ENCODE measurements around the gene AVP.

AVP gene

GRCh38 chr20:3045042-3045815 lies 39.3 kb downstream of the AVP start:
- peak; percentile 95 for DNase-seq (ENCODE audit: low read depth)
- H3K4me3 ChIP-seq (ENCODE audit: low read depth, low read length), result peak overlapping the region; percentile 85
- TF ChIP-seq CTCF (conservative IDR thresholded peaks at IDR 0.05; ENCODE audit: low read depth, low read length), result no peak

GRCh38 chr20:3044336-3044965 lies 40.1 kb downstream of the AVP start:
- no peak overlapping the region for H3K4me3 ChIP-seq (ENCODE audit: low read depth, low read length)
- DNase-seq (ENCODE audit: low read depth), result no peak
- TF ChIP-seq CTCF (conservative IDR thresholded peaks at IDR 0.05; ENCODE audit: low read depth, low read length), result no peak

GRCh38 chr20:3043322-3043721 lies 41.2 kb downstream of the AVP start, which contains the start of gene GNRH2:
Gene GNRH2, plus strand, starts transcription at chr20:3043622. Its CDS starts 793 bp downstream, at chr20:3044415.
- DNase-seq (ENCODE audit: low read depth), result no peak
- no peak for TF ChIP-seq CTCF (conservative IDR thresholded peaks at IDR 0.05; ENCODE audit: low read depth, low read length)
- no peak within 1 kb of the TSS for H3K4me3 ChIP-seq (ENCODE audit: low read depth, low read length)

- DNase-seq (ENCODE audit: low read depth), result peak; percentile 31
- no peak for TF ChIP-seq CTCF (conservative IDR thresholded peaks at IDR 0.05; ENCODE audit: low read depth, low read length)
- no peak overlapping the region for H3K4me3 ChIP-seq (ENCODE audit: low read depth, low read length)
These were observed 41.9 kb downstream of the AVP start for GRCh38 chr20:3042625-3043024.

GRCh38 chr20:3041854-3042409 lies 42.6 kb downstream of the AVP start:
- peak; percentile 27 for DNase-seq (ENCODE audit: low read depth)
- H3K4me3 ChIP-seq (ENCODE audit: low read depth, low read length), result no peak overlapping the region
- TF ChIP-seq CTCF (conservative IDR thresholded peaks at IDR 0.05; ENCODE audit: low read depth, low read length), result no peak

- no peak overlapping the region for H3K4me3 ChIP-seq (ENCODE audit: low read depth, low read length)
- TF ChIP-seq CTCF (conservative IDR thresholded peaks at IDR 0.05; ENCODE audit: low read depth, low read length), result no peak
- DNase-seq (ENCODE audit: low read depth), result no peak
These were observed 44.4 kb downstream of the AVP start for GRCh38 chr20:3040086-3040485.

Measured in choroid plexus epithelial cell (primary cell).